NCI-H1092 (cell line): ENCODE data around the gene RGS16.

Experiments used
- DNase-seq: peaks from one replicate; lab custom pipeline; 2025; lab: John Stamatoyannopoulos, UW

The RGS16 gene

GRCh38 chr1:182629499-182630096 lies 25.4 kb upstream of the RGS16 start:
- DNase-seq, result no peak

- no peak for DNase-seq
These were observed 24.9 kb upstream of the RGS16 start for GRCh38 chr1:182629080-182629479.

- DNase-seq, result no peak
These were observed 24.5 kb upstream of the RGS16 start for GRCh38 chr1:182628657-182629056.

GRCh38 chr1:182627622-182628021 lies 23.4 kb upstream of the RGS16 start:
- DNase-seq, result no peak

- DNase-seq, result no peak
These were observed 22.3 kb upstream of the RGS16 start for GRCh38 chr1:182626527-182626926.

- DNase-seq, result no peak
These were observed 21.7 kb upstream of the RGS16 start for GRCh38 chr1:182625719-182626504.

- no peak for DNase-seq
These were observed 20.8 kb upstream of the RGS16 start for GRCh38 chr1:182625024-182625423.

GRCh38 chr1:182624577-182624976 lies 20.4 kb upstream of the RGS16 start:
- no peak for DNase-seq

- no peak for DNase-seq
These were observed 18.8 kb upstream of the RGS16 start for GRCh38 chr1:182622901-182623528.

GRCh38 chr1:182621906-182622305 lies 17.7 kb upstream of the RGS16 start:
- DNase-seq, result no peak

GRCh38 chr1:182620924-182621585 lies 16.9 kb upstream of the RGS16 start:
- DNase-seq, result no peak

- peak; percentile 21 for DNase-seq
These were observed 13.7 kb upstream of the RGS16 start for GRCh38 chr1:182617734-182618351.

- no peak for DNase-seq
These were observed 12.8 kb upstream of the RGS16 start for GRCh38 chr1:182617014-182617429.

- DNase-seq, result peak; percentile 99
These were observed 12.2 kb upstream of the RGS16 start for GRCh38 chr1:182616130-182617013.

GRCh38 chr1:182615468-182616129 lies 11.4 kb upstream of the RGS16 start:
- peak; percentile 89 for DNase-seq

- DNase-seq, result peak; percentile 86
These were observed 10.7 kb upstream of the RGS16 start for GRCh38 chr1:182614796-182615454.

- DNase-seq, result peak; percentile 98
These were observed 7.6 kb upstream of the RGS16 start for GRCh38 chr1:182611787-182612186.

GRCh38 chr1:182611326-182611725 lies 7.1 kb upstream of the RGS16 start:
- no peak for DNase-seq

GRCh38 chr1:182610606-182611194 lies 6.5 kb upstream of the RGS16 start:
- no peak for DNase-seq
